HG03457 (cell line): Measurements from ENCODE around the gene CHD3.

Experiments
- ATAC-seq: cut with Tn5 transposase; IDR thresholded peaks from one replicate; pipeline ENCODE4 v1.9.1; 2021; ENCODE audit warnings: moderate number of reproducible peaks; ENCODE audit not compliant: unreplicated experiment

CHD3 gene

GRCh38 chr17:7864995-7865650 lies 23.5 kb upstream of the CHD3 start:
- ATAC-seq = no peak

DNA sequence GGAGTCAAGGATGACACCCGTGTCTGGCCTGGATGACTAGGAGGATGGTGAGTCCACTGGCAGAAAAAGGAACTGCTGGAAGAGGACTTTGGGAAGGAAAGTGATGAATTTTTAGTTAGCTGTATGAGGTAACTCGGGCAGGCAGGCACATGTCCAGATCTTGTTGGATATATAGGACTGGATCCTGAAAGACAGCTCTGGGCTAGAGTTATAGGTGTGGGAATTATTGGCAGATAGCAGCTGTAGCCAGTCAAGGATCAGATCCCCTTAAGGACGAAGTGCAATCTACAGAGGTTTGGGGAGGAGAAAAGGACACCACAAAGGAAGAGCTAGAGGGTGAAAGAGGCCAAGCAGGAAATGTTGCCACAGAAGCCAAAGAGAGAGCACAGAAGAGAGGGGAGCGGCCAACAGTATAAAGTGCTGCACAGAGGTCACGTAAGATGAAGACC lies 20.7 kb upstream of the CHD3 start:
- ATAC-seq = no peak

DNA sequence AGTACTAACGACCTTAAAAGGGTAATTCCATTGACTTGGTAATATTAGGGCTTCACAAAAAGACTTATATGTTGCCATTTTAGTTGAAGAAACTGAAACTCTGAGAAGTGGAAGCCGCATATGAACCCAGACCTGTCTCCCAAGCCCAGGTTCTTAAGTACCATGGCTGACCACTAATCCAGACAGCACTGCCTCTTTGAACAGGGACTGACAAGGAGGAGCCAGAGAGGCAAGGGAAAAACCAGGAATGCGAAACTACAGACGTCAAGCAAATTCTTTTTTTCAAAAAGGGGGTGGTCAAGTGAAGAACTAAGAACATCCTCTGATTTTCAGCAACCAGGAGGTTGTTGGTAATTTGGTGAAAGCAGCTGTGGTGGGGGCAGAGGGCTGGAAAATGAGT lies 15.5 kb upstream of the CHD3 start:
- ATAC-seq = no peak

- ATAC-seq = no peak
These were observed 12.7 kb upstream of the CHD3 start for GRCh38 chr17:7875804-7876370.

GRCh38 chr17:7878234-7878633 lies 10.4 kb upstream of the CHD3 start:
- ATAC-seq = no peak

DNA sequence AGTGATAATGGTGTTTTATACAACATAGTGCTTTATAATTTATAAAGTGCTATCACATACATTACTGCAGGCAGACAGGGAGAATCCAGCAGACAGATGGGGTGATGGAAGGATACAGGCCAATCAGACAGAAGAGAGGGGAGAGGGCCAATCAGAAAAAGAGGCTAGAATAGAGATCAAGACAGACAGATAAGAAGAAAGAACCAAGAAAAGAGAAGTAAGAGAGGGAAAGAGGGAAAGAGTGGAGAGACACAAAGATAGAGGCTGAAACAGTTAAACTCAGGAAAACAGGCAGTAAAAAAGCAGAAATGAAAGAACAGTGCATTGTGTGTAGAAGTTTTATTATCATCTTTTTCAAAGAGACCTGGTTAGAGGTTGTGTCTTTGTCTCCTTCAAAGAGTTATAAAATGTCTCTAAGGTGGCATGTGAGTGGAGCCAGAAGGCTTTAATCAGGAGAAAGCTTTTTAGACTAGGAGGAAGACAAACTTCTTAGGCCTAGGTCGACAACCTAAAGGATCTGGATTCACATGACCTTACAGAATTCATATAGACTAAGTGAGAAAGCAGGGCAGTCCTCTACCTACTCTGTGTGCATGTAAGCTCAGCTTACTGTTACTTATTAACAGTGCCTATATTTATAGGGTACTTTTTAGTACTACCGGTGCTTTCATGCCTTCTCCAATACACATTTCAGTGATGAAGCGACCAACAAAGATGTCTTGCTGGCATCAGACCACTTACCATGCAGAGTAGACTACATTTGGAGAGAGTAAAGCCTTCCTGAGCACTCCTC lies 8.3 kb upstream of the CHD3 start:
- ATAC-seq = no peak

DNA sequence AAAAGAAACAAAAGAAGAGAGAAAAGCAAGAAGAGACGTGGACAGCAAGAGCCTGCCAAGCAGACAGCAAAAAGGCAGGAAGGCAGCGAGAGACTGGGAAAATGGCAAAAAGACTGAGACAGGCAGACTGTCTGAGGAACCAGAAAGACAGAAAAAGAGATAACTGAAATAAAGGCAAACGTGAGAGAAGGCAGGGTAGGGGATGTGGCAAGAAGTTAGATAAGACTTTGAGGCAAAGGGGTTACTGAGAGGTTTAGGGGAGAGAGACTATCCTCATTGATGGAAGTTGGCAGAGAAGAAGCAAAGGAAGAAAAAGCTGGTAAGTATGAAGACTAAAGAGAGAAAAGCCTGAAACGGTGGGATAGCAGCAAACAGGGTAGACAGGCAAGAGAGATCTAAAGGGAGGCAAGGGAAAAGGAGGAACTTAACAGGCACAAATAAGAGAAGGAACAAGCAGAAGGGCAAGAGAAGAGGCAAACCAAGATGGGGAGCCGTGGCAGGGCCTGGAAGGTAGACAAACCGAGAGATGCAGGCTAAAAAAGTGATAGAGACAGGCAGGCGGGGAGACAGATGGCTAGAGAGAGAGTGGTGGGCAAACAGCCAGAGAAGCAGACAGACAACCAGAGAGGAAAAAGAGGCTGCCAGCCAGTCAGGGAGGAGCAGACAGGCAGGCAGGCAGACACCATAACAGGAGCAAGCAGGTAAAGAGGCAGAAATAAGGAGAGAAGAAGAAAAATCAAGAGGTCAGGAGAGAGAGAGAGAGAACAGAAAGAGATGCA lies 7.1 kb upstream of the CHD3 start:
- ATAC-seq = no peak

DNA sequence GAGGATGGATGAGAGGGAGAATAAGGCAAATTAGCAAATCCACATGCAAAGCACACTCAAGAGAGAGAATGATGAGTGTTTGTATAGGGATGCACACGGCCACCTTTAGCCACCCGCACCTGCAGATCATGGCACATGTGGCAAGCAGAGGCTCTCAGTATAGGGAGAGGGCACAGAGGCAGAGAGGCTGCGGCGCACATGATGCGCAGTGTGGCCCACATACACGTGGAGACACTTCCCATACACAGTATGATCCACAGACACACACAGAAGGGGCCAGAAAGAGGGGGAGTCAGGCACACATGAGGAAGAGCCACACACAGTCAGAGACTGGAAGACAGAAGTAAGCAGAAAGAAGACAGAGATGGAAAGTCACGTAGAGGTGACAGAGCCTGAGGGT lies 6.5 kb upstream of the CHD3 start:
- no peak for ATAC-seq

GRCh38 chr17:7882629-7883028 lies 6.0 kb upstream of the CHD3 start:
- no peak for ATAC-seq

DNA sequence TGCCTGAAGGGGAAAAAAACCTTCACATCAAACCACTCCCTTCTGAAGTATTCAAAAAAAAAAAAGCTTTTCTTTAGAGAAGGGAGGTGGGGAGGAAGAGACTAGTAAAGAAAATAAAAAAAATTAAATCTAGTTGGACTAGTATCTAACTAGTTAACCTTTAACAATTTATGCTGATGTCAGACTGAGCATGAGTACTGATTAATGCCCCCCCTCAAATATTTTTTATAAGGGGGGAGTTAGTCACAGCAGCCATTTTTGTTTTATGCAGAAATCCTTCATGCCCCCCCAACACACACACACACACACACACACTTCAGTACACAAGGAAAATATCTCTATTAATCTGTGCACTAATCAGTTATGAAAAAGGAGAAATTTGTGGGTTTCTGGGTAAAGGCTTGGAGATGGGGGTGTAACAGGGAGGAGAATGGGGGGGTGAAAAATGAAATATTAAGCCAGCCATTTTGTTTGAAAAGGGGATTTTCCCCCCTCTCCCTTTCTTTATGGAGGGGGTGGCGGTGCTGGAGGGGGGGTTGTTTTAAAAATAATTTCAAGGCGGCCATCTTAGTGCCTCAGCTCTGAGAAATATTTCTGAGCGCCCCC lies 4.7 kb upstream of the CHD3 start:
- no peak for ATAC-seq

- ATAC-seq = no peak
These were observed 3.8 kb upstream of the CHD3 start for GRCh38 chr17:7884581-7885366.

GRCh38 chr17:7885367-7886226 lies 3.0 kb upstream of the CHD3 start:
- ATAC-seq = no peak

DNA sequence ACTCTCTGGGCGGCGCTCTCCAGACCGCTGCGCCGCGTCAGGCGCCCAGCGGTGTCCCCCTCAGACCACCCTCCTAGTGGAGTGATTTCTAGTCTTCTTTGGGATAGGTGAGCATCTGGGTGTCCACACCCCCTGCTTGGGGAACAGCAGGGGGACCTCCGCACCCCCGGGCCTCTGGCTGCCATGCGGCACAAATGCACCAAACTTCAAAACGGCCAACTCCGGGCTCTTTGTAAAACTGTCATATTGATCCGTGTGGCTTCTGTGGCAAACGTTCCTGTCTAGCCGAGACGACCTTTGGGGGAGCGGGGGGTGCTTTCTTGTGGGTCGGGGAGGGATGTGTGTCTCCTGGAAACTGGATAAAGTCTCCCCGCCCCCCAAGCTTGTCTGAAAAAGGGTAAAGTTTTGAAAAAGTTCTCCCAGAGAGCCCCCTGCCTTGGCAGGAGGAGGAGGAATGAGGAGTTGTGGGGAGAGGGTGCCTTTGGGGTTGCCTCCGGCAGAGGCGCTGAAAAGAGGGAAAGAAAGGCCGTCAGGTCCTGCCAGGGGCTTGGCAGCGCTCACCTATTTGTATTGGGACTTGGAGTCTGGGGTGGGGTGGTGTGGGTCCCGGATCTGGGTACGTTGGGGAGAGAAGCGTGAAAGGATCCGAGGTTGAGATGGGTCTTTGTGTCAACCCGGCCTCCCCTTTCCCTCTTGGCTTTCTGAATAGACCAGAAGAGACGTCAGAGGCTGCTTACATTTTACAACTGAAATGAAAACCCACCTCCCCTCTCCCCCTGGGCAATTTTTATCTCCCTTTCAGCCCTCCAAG lies 2.2 kb upstream of the CHD3 start:
- ATAC-seq = no peak

DNA sequence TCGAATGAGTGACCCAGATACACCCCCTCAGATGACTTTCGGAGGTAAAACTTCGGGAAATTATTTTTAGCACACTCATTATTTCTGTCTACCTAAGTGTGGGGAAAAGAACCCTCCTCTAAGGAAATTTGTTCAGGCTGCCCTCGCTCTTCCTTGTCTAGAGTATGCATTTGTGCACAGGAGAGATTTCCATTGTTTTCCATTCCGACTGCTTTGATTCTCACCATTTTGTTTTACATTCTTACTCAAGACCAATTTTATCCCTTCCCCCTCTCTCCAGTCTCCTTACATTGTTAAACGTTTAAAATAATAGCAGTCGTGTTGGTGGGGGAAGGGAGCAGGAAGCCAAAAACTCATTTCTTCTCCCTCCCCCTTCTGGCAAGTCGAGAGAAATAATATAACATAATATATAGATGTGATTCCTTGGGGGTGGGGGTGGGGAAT lies 1.5 kb upstream of the CHD3 start:
- no peak for ATAC-seq

- no peak for ATAC-seq
These were observed 956 bp upstream of the CHD3 start for GRCh38 chr17:7887482-7888183.

DNA sequence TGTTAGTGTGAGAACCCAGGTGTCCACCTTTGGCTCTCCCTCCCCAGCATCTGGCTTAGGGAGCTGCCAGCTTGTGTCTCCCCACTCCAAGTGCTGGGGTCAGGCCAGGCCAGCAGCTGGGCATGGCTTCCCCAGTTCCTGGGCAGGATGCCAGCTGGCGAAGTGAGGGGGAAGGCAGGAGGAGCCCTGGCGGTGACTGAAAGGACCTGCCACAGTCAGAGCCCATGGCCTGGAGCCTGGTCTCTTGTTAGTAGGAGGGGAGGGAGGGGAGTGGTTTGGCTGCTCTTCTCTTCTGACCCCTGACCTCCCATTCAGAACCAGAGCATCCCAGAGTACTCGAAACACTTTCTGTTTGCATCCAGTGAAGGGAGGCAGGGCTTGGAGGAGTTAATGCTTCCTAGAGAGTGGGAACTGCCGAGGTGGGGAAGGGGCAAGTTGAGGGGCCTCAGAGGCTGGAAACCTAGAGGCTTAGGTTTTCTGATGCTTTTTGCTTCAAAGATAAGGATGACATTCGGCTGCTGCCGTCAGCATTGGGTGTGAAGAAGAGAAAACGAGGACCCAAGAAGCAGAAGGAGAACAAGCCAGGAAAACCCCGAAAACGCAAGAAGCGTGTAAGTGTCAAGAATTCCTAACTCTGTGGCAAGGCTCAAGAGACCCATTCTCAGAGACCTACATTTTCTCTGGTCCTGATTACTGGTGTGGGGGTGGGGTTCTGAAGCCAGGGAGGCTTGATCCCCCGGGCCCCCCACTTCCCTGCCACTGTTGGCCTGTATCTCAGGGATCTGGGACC lies 772 bp downstream of the CHD3 start:
- ATAC-seq = no peak
